NCI-H1436 (cell line): Measurements from ENCODE around the gene ARHGAP24.
"Not testable (repeated sequence)": the region's sequence is repeated elsewhere in the genome, so short reads cannot be mapped to it uniquely, and the experiment has no call there.

Experiments
- DNase-seq: peaks from one replicate; lab custom pipeline; 2025; lab: John Stamatoyannopoulos, UW

The ARHGAP24 gene

DNA sequence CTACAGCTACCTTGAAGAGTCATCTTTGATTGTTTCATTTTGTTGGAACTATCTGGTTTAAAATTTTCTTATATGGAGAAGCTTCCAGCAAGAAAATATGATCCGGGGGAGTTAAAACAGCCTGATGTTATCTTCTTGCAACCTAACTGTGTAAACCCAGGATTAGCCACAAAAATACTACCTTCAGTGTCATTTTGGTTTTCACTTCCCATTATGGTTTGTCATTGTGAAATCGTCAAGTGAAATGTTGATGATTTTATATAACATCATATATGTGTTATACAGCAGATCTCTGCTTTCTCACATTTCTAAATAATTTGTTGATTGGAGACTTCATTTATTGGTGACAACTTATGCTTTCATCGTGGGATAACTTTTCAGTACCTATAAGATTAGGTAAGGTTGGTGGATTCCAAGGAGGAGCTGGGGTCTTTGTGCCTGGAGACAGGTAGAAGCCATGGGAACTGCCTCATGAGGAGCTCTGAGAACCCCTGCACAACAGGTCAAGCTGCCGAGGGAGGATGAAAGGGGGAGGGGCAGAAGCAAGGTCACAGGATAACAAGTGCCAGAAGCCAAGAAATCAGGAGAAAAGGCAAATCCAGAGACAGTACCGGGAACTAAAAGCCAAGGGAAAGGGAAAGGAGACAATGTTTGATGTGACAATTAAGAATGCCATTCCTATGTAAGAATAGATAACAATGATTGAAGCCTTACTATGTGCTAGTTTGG, 7.2 kb downstream of the ARHGAP24 start:
- no peak for DNase-seq

DNA sequence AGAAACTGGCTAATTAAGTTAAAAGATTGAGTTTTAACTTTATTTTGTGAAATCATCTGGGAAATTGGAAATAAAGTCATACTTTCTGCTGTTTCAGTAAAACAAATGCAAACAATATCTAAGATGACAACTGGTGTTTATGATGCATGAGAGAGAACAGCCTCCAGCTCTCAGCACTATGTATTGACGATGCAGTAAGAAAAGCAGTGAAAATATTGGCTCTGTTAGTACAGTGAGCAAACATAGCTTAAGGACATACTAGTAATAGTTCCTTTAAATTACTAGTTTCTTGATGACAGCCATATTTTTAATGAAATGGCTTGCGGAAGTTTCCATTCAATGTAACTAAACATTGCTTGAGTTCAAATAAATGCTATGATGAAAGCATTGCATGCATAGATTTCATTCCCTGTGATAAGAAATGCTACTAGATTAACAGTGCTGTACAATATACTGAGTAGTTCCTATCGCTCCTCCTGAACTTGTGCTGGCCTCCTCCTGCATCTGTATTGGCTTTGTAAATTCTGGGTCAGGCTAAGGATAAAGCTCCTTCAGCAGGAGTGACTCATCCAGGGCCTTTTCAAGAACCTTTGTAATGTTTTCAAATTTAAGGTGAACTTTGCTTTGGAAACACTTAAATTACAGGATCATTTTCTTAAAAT, 11.6 kb downstream of the ARHGAP24 start:
- DNase-seq: no peak

DNA sequence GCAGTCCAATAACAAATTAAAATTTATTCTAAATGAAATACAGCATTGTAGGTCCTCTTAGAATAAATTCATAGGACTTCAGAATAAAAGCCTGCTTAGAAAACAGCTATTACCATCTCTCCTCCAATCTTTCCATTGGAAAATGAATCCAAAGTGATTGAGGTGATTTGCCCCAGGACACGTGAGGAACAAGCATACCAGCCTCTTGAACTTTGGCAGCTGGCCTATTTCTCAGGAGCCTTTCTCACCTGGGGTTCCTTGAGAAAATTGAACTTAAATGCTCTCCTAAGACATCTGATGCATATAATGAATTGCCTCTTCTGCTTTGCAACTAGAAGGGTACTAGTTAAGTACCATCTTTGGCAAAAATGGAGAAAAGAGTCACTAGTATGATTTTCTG, 13.5 kb downstream of the ARHGAP24 start:
- DNase-seq: peak; percentile 63

DNA sequence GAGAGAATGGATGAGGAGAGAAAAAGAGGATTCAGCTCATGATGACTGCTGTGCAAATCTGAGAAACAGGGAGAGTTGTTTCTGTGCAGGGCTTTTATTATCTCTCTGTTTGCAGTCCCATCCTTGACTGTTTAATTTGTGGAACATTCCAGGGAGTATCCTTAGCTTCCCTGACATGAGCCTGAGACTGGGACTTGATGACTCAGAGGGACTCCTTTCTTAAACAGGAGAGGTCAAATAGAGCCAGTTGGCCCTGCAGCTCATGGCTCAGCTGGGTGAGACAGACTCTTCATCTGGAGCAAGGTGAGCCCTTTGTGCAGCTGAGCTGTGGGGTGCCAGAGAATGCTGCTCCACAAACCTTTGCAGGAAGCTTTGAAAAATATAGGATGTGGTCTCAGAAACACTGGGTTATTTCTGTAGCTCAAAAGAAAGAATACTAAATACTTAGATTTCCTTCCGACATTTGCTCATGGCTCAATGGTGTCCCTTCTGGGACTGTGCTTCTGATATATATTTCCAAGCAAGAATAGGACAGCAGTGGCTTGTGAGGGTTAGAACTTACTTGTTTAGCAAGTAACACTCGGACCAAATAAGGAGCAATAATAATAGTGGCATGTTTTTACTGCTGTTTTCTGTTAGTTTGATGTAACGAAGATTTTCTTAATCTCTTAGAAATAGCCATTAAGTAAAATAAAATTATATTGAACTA, 14.5 kb downstream of the ARHGAP24 start:
- DNase-seq: no peak

DNA sequence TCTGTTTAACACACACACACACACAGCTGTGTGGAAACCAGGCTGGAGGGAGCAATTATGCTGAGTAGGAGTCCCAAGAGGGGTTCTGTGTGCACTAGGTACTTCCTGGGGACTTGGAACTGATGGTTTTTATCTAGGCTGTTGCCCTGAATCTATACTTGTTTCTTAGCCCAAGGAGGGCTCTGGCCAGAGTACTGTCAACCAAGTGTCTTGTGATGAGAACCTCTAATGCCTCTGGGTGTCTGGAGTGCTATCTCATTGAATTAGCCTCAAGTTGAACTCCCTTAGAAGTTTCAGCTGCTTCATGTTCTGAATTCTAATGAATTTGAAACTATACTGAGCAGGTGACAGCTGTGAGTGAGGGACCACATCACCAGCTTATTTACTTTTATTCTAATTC, 16.6 kb downstream of the ARHGAP24 start:
- peak; percentile 88 for DNase-seq

DNA sequence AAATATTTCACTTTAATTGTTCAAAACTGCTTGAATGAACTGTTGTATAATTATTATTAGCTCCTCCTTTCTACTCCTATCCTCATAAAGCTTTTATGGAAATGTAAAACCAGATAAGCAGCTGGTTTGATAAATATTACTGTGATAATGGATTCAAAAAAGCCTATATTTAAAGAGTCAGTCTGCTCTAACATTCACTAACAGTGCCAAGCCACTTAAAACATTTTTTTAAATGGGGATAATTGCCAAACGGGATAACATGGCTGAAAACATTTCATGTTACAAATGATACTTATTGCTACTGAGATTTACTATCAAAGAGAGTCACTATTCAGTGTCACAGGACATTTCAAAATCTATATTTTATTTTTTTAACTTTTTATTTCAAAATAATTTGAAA, 17.4 kb downstream of the ARHGAP24 start:
- DNase-seq: peak; percentile 25

DNA sequence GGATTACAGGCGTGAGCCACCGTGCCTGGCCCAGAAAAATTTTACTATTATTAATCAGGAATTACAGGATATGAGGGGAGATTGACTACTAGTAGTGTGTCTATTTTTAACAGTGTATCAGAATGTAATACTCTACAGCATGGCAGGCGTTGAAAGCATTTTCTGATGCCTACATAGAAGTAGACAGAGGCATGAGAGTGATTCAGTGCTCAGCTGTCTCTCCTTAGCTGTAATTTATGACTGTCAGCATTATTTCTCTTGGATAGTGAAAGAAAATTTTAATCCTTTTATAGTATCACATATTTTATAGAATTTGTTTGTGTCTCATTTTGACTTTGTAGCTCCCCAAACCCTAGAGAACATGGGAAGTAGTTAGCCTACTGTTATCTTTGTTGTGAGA, 20.7 kb downstream of the ARHGAP24 start:
- no peak for DNase-seq

DNA sequence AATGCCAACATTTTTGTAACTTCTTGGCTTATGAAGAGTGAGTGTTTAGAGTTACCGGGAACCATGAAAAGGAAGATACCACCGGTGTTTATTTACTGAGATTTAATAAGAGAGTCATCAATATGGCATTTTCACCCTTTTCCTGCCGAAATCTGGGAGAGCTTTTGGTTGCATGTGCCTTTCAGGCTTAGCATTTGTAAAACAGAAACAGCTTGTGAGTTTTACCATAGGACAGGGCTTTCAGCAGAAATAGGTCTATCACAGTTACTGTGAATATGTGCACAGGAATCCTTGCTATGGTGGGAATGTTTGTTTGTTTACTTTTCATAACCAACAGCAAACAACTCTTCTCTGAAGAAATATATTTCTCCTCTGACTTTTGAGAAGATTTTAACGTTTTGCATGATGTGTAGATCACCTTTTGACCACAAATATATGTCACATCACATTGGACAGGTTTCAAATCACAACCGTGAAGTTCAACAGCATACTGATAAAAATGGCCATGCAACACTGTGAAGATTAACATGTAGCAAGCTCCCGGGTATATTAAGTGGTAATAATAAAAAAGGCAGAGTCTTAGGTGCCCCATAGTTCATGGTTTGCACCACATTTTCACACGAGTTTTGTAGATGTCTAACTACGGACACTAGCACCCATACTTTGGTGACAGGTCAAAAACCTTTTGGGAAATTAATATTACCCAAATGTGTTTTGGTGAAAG, 21.3 kb downstream of the ARHGAP24 start:
- DNase-seq: no peak

DNA sequence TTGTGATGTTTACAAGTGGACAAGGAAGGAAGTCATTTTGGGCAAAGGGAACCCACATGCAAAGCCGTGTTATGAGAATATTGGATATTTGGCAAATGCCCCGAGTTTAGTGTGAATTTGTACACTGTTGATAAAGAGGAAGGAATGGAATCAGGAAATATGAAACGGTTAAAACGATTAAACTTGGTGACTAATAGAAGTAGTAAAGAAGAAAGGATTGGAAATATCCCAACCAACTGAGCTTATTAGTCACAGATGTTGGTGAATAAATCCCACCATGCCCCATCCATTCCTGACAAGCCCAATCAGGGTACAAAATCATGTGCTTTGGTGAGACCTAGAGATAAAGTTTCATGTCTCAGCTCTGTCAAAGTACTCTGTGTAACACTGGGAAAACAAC, 22.0 kb downstream of the ARHGAP24 start:
- no peak for DNase-seq

DNA sequence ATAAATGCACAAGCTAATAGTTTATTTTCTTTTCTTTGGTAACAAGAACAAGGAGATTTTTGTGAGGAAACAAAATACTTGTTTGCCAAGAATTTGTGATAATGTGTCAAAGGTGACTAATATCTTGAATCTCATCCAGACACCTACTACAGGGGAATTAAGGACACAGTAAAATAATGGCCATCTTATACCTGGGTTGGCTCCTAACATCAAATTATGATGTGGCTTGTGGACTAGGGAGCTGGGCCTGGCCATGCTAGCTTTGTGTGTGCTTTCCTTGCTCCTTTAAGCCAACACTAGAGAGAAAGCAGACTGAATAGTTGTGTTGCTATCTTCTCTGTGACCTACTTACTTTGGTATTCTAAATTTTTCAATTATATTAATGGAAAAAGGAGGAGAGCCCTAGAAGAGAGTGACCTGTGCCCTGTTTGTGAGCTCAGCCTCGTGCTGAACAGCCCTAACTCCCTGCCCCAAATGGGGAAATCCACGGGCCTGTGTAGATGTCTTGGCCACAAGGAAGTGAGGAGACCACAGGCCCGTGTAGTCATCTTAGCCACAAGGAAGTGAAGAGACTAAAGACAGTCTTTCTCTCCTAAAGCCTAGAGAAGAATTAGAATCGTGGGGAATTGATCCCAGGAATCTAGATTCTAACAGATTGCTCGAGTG, 23.3 kb downstream of the ARHGAP24 start:
- no peak for DNase-seq

DNA sequence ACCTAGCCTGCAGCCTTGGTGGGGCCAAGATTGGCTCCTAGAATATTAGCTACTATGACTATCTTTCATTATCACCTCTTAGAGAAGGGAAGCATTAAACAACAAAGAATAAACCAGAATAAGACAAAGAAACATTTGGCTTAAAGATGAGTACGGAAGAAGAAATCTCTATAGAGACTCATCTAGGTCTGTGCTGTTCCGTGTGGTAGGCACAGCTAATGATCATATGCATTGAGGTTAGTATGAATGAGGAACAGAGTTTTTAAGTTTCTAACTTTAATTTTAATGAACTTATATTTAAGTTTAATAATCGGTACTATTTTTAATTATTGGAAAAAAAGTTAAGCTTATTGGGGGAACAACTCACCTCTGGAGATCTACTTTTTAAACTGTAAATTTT, 24.6 kb downstream of the ARHGAP24 start:
- DNase-seq: no peak

DNA sequence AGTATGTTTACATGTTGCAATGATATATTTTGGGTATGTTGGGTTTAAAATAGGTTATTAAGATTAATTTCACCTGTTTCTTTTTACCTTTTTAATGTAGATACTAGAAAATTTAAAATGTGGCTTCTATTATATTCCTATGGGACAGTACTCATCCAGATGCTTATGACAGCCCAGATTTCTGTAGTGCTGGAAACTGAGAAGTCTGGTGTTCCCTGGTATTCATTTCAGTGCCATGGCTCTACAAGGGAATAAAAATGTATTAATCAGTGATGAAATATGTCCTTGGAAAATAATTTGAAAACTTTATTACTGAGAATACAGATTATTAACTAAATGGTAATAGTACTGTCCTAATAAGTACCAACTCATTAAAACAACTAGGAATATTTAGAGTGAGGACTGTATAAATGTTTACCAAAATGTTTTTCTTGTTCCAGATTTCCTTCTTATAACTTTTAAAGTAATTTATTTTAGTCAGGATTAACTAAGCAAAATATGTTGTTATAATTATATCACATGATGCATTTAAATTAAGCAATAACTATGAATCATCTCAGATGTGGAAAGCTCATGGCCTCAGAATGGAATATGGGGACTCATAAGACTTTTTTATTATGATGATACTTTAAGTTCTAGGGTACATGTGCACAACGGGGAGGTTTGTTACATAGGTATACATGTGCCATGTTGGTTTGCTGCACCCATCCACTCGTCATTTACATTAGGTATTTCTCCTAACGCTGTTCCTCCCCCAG, 25.3 kb downstream of the ARHGAP24 start:
- no peak for DNase-seq

DNA sequence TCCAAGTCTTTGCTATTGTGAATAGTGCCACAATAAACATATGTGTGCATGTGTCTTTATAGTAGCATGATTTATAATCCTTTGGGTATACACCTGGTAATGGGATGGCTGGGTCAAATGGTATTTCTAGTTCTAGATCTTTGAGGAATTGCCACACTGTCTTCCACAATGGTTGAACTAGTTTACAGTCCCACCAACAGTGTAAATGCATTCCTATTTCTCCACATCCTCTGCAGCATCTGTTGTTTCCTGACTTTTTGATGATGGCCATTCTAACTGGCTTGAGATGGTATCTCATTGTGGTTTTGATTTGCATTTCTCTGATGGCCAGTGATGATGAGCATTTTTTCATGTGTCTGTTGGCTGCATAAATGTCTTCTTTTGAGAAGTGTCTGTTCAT, 26.2 kb downstream of the ARHGAP24 start:
- not testable (repeated sequence) for DNase-seq

DNA sequence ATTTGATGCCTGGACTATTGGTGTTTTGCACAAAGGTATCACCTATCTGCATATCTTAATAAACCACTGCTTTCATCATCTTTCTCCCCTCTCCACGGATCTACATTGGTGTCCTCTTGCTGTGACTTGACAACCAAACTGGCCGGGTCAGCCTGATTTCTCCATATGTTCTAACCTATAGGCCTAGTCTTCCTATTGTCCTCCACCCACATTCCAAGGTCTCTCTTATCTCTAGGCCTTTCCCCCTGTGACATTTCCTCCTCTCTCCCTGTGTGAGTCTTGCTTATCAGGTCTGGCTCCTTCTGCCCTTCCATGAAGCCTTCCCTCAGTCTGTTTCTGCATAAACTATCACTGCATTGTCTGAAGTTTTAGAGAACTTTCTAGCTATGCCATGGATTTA, 33.7 kb downstream of the ARHGAP24 start:
- DNase-seq: no peak

DNA sequence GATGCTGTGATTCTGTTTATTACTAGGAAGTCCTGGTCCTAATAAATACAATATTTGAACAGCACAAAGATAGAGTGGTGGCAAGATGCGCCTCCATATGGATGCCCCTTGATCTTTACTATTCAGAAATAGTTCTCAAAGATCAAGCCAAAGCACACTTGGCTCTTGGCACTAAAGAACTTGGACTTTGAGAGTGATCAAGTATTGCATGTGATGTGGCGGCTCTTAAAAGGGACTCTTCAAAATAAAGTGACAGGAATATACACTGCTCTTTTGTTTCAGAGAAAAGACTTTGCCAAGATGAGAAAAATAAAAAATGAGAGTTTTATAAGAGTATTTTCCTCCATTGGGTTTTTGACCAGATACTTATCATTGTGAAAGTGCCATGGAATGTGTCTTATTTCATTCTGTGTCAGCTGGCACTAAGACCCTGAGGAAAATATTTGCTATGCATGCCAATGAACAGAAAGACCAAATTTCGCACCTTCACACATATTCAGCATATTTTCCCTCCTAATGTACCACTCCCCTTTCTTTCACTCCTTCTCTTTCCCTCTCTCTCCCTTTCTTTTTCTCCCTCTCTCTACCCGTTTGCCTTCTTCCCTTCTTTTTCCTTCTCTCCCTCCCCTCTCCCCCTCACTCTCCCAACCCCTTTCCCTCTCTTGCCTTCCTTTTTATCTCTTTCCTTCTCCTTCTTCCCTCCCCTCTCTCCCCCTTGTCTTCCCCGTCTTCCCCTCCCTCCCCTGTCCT, 35.1 kb downstream of the ARHGAP24 start:
- DNase-seq: no peak

DNA sequence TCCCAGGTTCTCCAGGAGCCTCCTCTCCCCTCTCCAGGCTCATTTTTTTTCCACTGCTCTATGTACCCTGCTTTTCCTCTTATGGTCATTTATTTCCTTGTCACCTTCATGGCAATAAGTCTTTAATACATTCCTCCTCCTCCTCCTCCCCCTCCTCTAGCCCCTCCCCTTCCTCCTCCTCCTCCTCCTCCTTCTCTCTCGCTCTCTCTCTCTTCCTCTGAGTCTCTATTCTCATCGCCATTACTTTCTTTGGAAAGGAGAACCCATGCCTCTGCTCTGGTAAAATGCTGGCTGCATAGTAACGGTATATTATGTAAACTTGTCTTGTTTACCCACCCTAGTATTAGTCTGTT, 35.7 kb downstream of the ARHGAP24 start:
- no peak for DNase-seq

DNA sequence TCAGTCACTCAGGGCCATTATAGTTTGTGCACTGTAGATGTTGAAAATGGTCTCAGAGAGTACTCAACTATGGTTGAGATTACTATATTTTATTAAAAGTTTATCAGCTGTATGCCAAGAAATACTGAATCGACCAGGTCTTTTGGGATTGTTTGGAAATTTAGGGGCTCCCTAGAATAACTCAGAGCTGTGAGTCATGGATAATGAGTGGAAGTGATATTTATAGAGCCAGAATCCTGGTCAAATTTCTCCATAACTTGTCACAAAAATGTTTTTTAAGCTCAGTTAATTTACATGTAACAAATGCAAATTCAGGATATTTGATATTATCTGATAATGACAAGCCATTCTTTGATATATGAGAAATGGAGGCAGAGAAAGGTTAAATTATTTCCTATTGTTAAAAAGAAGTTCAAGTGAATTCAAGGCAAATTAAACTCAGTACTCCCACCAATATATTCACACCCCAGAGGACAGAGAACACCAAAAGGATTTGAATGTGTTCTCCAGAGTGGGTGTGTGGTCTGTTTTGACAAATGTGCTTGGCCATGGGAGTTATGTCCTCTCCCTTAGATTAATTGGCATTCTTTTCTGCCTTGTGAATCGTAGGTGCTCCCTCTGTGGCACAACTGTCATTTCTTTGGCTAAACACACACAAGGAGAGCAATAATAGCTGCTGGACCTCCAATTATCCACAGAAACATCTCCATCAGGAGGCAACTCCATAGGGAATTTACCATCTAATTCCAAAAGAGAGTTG, 37.7 kb downstream of the ARHGAP24 start:
- DNase-seq: no peak

DNA sequence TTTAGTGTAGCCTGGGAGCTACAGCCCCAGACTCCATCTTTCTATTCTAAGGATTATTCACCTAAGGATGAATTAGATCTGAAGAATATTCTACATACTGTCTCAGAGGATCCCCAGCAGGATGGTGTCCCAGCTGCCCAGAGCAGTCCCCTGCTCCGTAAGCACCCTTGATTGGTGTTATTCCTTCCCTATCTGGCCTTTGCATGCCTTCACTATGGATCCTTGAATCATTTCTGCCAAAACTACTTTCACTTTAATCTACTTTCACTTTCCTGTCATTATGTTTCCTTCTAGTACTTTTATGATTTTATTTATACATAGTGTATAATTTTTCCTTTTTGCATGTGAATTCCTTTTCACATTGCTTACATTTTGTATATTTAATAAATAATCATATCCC, 39.2 kb downstream of the ARHGAP24 start:
- no peak for DNase-seq

DNA sequence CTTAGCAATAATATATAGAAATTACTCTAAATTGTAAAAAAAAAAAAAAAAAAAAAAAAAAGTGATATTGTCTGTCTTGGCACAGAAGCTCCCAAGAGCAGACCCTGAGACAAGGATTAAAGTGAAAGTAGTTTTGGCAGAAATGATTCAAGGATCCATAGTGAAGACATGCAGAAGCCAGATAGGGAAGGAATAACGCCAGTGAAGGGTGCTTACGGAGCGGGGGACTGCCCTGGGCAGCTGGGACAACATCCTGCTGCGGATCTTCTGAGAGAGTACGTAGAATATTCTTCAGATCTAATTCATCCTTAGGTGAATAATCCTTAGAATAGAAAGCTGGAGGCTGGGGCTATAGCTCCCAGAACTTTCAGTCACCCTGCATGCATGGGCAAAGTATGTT, 39.8 kb downstream of the ARHGAP24 start:
- DNase-seq: no peak

DNA sequence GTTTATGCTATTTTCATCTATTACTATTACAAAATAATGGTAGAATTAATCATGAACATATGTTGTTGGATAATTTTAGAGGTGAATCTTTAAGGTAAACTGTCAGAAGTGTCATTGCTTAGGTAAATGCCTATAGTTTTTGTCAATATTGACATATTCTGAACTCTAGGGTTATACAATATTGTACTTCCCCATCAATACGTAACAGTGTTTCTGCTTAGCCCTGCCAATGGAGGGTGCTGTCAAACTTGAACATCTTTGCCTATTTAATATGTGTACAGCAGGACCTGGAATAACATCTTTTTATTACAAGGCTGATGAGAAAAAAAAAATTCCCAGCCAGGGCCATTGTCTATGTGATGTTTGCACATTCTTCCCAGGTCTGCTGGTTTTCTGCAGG, 40.8 kb downstream of the ARHGAP24 start:
- no peak for DNase-seq
